Calu3 (cell line): ENCODE results near the gene XPA. TPM values are rescaled to one million over a fixed set of nuclear protein-coding genes. Genes with fewer than 3 reads are reported as not detected.

ENCODE experiments used
- BruUV-seq: library from RNA; stranded (reverse); fragments of 400-500 nt; replicated peaks from 2 replicates; lab custom pipeline; 2021; lab: Mats Ljungman, UMichigan
- CTCF ChIA-PET: fragments of 300-600 bp; sonication (Branson Sonifier 250); formaldehyde crosslinking; loops from one replicate; lab custom pipeline; 2022; ENCODE audit warnings: antibody characterized with exemption; lab: Charles Lee
- DNase-seq: peaks from one replicate; pipeline ENCODE4 v3.0.0; 2022
- H3K27ac Mint-ChIP-seq: one replicate; pipeline ENCODE4 v1.8.0; 2022; ENCODE audit warnings: mixed read lengths; ENCODE audit not compliant: unreplicated experiment
- H3K27me3 Mint-ChIP-seq: one replicate; pipeline ENCODE4 v1.8.0; 2022; ENCODE audit warnings: mixed read lengths; ENCODE audit not compliant: unreplicated experiment
- H3K36me3 Mint-ChIP-seq: one replicate; pipeline ENCODE4 v1.8.0; 2022; ENCODE audit warnings: mild to moderate bottlenecking, moderate library complexity, mixed read lengths; ENCODE audit not compliant: insufficient read depth, unreplicated experiment
- H3K4me1 Mint-ChIP-seq: one replicate; pipeline ENCODE4 v1.8.0; 2022; ENCODE audit warnings: mild to moderate bottlenecking, low read depth, mixed read lengths; ENCODE audit not compliant: unreplicated experiment
- H3K4me3 Mint-ChIP-seq: one replicate; pipeline ENCODE4 v1.8.0; 2022; ENCODE audit warnings: mild to moderate bottlenecking, low read depth, moderate library complexity, mixed read lengths; ENCODE audit not compliant: unreplicated experiment
- H3K9me3 Mint-ChIP-seq: one replicate; pipeline ENCODE4 v1.8.0; 2022; ENCODE audit warnings: low read depth, mixed read lengths; ENCODE audit not compliant: unreplicated experiment
- intact Hi-C: fragments of 100-400 bp; cut with micrococcal nuclease; formaldehyde crosslinking; loops from one replicate; pipeline ENCODE4 v1.10.0; 2022; ENCODE audit not compliant: unreplicated experiment
- total RNA-seq: library from RNA; stranded (reverse); gene quantifications from 2 replicates; pipeline ENCODE4 v1.2.3, GENCODE V29; 2022
- TF ChIP-seq, protein P1 (sequence below): fragments of 200-600 bp; IDR thresholded peaks from one replicate; pipeline ENCODE4 v1.8.0; 2022; ENCODE audit warnings: antibody characterized with exemption; ENCODE audit not compliant: unreplicated experiment

XPA gene
- total RNA-seq, 1 experiment from 2014 or later: 5.4 TPM

DNA sequence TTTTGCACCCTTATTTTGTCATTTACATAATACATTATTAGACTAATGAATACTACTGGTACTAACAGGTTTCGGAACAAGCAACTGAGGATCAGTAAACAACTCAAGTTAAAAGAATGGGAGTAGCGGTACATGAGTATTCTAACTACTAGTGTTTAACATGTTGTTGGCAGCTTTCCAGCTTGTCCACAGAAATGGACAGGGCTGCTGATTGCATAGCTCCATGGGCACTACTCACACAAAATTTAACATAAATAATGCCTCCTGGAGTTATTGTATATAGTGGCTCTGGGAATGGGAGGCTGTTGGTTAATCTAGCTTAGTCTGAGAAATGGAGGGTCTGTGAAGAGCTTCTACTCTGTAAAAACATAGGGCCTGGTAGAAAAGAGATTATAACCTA is 56.8 kb downstream of the XPA start:
- no peak overlapping the region for H3K4me3 Mint-ChIP-seq
- CTCF ChIA-PET: no interaction called here

DNA sequence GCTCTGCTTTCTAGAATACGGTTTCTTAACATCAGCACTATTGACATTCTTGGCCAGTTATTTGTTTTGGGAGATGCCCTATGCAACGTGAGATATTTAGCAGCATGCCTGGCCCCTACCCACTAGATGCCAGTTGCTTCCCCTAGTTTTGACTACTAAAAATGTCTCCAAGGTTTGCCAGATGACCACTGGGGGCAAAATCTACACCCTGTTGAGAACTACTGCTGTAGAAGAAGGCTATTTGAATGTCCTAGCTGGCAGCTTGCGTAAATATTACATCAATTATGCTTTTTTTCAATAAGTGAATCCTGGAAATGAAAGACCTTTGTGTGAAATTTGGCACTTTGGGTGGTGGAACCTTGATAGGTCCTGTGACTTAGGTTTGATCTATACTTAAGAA is 58.5 kb downstream of the XPA start:
- no peak overlapping the region for H3K27ac Mint-ChIP-seq
- BruUV-seq: no TSS peak
- peaks cover 32% of the 10 kb centered on the region for H3K36me3 Mint-ChIP-seq
- H3K4me1 Mint-ChIP-seq: peaks cover 20% of the 10 kb centered on the region
- H3K4me3 Mint-ChIP-seq: no peak overlapping the region
- no peaks in the 10 kb centered on the region for H3K27me3 Mint-ChIP-seq
- DNase-seq: no peak
- H3K9me3 Mint-ChIP-seq: no peaks in the 10 kb centered on the region
- intact Hi-C loops: no loop called here
- TF ChIP-seq, protein P1, sequence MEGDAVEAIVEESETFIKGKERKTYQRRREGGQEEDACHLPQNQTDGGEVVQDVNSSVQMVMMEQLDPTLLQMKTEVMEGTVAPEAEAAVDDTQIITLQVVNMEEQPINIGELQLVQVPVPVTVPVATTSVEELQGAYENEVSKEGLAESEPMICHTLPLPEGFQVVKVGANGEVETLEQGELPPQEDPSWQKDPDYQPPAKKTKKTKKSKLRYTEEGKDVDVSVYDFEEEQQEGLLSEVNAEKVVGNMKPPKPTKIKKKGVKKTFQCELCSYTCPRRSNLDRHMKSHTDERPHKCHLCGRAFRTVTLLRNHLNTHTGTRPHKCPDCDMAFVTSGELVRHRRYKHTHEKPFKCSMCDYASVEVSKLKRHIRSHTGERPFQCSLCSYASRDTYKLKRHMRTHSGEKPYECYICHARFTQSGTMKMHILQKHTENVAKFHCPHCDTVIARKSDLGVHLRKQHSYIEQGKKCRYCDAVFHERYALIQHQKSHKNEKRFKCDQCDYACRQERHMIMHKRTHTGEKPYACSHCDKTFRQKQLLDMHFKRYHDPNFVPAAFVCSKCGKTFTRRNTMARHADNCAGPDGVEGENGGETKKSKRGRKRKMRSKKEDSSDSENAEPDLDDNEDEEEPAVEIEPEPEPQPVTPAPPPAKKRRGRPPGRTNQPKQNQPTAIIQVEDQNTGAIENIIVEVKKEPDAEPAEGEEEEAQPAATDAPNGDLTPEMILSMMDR: no peak
- CTCF ChIA-PET: no interaction called here

More for the DNA sequence above, 56.8 kb downstream of the XPA start:
- H3K36me3 Mint-ChIP-seq: peaks cover 21% of the 10 kb centered on the region
- no peak for DNase-seq
- TF ChIP-seq, protein P1: no peak
- intact Hi-C loops: no loop called here
- no peak overlapping the region for H3K27ac Mint-ChIP-seq
- no peaks in the 10 kb centered on the region for H3K27me3 Mint-ChIP-seq
- BruUV-seq: no TSS peak
- H3K4me1 Mint-ChIP-seq: peaks cover 20% of the 10 kb centered on the region
- no peaks in the 10 kb centered on the region for H3K9me3 Mint-ChIP-seq

DNA sequence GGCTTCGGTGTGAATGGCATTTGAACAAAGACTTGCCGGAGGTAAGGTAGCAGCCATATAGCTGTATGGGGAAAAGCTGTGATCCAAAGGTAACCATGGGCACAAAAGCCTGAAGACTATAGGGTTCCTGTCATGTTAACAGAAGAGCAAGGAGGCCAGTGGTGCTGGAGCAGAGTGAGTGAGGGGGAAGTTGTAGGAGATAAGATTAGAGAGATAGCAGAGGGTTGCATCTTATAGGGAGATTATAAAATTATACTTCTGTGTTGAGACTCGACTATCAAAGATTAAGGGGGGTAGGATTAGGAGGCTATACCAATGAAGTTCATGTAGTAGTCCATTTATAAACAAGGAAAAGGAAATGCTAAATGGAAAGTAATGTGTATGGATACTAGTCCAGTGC is 60.2 kb downstream of the XPA start:
- Mint-ChIP-seq H3K4me1 (peaks cover 20% of the 10 kb centered on the region), H3K9me3 (no peaks in the 10 kb centered on the region), H3K4me3 (no peak overlapping the region), H3K36me3 (peaks cover 45% of the 10 kb centered on the region), H3K27ac (no peak overlapping the region), H3K27me3 (no peaks in the 10 kb centered on the region)
- CTCF ChIA-PET: interaction anchor here (0.7 kb wide), 1 partner anchor 13 kb away, joined by 4 read pairs; no protein-coding TSS in a partner anchor
- DNase-seq: no peak
- no TSS peak for BruUV-seq
- TF ChIP-seq, protein P1: no peak
- intact Hi-C loops: no loop called here

GRCh38 chr9:97635026-97635425 is 62.1 kb downstream of the XPA start:
- no peak for DNase-seq
- Mint-ChIP-seq H3K27ac (peak overlapping the region; percentile 100), H3K36me3 (peaks cover 41% of the 10 kb centered on the region), H3K4me1 (peaks cover 24% of the 10 kb centered on the region), H3K9me3 (no peaks in the 10 kb centered on the region), H3K27me3 (no peaks in the 10 kb centered on the region), H3K4me3 (peak overlapping the region; percentile 99)
- intact Hi-C loops: no loop called here
- BruUV-seq: no TSS peak
- CTCF ChIA-PET: no interaction called here
- TF ChIP-seq, protein P1: no peak
